Glutamatergic neuron (in vitro differentiated cells): Measurements from ENCODE around the gene SNTA1. TPM values are rescaled to one million over a fixed set of nuclear protein-coding genes. Genes with fewer than 3 reads are reported as not detected.
A peak's percentile ranks its signal among the peaks of the same experiment; 100 is the strongest.
"Not testable (repeated sequence)": the region's sequence is repeated elsewhere in the genome, so short reads cannot be mapped to it uniquely, and the experiment has no call there.

Experiments used
- DNase-seq: peaks from one replicate; pipeline ENCODE4 v3.0.0; 2022
- H3K27ac Mint-ChIP-seq: one replicate; pipeline ENCODE4 v1.8.0; 2020; ENCODE audit warnings: mild to moderate bottlenecking, mixed read lengths, inconsistent platforms; ENCODE audit not compliant: unreplicated experiment
- H3K27me3 Mint-ChIP-seq: one replicate; pipeline ENCODE4 v1.8.0; 2020; ENCODE audit warnings: mild to moderate bottlenecking, moderate library complexity, mixed read lengths, inconsistent platforms; ENCODE audit not compliant: unreplicated experiment
- H3K36me3 Mint-ChIP-seq: one replicate; pipeline ENCODE4 v1.8.0; 2020; ENCODE audit warnings: mild to moderate bottlenecking, mixed read lengths, inconsistent platforms; ENCODE audit not compliant: unreplicated experiment
- H3K4me1 Mint-ChIP-seq: one replicate; pipeline ENCODE4 v1.8.0; 2020; ENCODE audit warnings: mild to moderate bottlenecking, low read depth, mixed read lengths, inconsistent platforms; ENCODE audit not compliant: unreplicated experiment
- H3K4me3 Mint-ChIP-seq: one replicate; pipeline ENCODE4 v1.8.0; 2020; ENCODE audit warnings: mild to moderate bottlenecking, mixed read lengths, inconsistent platforms; ENCODE audit not compliant: unreplicated experiment
- H3K9me3 Mint-ChIP-seq: one replicate; pipeline ENCODE4 v1.8.0; 2020; ENCODE audit warnings: mild to moderate bottlenecking, moderate library complexity, mixed read lengths, inconsistent platforms; ENCODE audit not compliant: unreplicated experiment
- total RNA-seq: library from RNA; stranded (reverse); fragmentation: NEBNext Ultra II Directional; extraction: Animal tissue kit (Norgen Biotek cat#: 25700); gene quantifications from one replicate; pipeline ENCODE4 v1.2.1, GENCODE V29; 2021; ENCODE audit not compliant: unreplicated experiment
- TF ChIP-seq, protein P1 (sequence below): fragments of 200-600 bp; sonication (generic); IDR thresholded peaks from one replicate; pipeline ENCODE4 v1.5.0; 2021; ENCODE audit not compliant: partially characterized antibody, unreplicated experiment

Gene SNTA1
- total RNA-seq, 1 donor from 2014 or later: 4.5 TPM

- TF ChIP-seq, protein P1, sequence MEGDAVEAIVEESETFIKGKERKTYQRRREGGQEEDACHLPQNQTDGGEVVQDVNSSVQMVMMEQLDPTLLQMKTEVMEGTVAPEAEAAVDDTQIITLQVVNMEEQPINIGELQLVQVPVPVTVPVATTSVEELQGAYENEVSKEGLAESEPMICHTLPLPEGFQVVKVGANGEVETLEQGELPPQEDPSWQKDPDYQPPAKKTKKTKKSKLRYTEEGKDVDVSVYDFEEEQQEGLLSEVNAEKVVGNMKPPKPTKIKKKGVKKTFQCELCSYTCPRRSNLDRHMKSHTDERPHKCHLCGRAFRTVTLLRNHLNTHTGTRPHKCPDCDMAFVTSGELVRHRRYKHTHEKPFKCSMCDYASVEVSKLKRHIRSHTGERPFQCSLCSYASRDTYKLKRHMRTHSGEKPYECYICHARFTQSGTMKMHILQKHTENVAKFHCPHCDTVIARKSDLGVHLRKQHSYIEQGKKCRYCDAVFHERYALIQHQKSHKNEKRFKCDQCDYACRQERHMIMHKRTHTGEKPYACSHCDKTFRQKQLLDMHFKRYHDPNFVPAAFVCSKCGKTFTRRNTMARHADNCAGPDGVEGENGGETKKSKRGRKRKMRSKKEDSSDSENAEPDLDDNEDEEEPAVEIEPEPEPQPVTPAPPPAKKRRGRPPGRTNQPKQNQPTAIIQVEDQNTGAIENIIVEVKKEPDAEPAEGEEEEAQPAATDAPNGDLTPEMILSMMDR: no peak
- H3K4me1 Mint-ChIP-seq: no peaks in the 10 kb centered on the region
- DNase-seq: no peak
- H3K4me3 Mint-ChIP-seq: no peak overlapping the region
- H3K27me3 Mint-ChIP-seq: no peaks in the 10 kb centered on the region
- H3K36me3 Mint-ChIP-seq: no peaks in the 10 kb centered on the region
- no peak overlapping the region for H3K27ac Mint-ChIP-seq
- H3K9me3 Mint-ChIP-seq: no peaks in the 10 kb centered on the region
These were observed 9.9 kb downstream of the SNTA1 start for GRCh38 chr20:33433465-33434234.

GRCh38 chr20:33431797-33432381 is 11.7 kb downstream of the SNTA1 start:
- H3K27ac Mint-ChIP-seq: no peak overlapping the region
- H3K4me3 Mint-ChIP-seq: no peak overlapping the region
- no peaks in the 10 kb centered on the region for H3K36me3 Mint-ChIP-seq
- DNase-seq: no peak
- no peaks in the 10 kb centered on the region for H3K4me1 Mint-ChIP-seq
- H3K27me3 Mint-ChIP-seq: no peaks in the 10 kb centered on the region
- no peaks in the 10 kb centered on the region for H3K9me3 Mint-ChIP-seq
- TF ChIP-seq, protein P1: no peak

DNA sequence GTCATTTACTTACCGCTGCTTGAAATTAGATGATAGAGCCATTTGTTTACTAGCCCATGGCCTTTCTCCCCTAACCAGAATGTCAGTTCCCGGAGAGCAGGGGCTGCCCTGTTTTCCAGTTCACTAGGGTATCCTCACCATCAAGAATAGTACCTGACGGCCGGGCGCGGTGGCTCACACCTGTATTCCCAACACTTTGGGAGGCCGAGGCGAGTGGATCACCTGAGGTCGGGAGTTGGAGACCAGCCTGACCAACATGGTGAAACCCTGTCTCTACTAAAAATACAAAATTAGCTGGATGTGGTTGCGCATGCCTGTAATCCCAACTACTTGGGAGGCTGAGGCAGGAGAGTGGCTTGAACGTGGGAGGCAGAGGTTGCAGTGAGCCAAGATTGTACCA is 19.7 kb downstream of the SNTA1 start:
- not testable (repeated sequence) for H3K4me3 Mint-ChIP-seq, H3K4me1 Mint-ChIP-seq, H3K9me3 Mint-ChIP-seq, DNase-seq, H3K36me3 Mint-ChIP-seq, H3K27ac Mint-ChIP-seq, H3K27me3 Mint-ChIP-seq

DNA sequence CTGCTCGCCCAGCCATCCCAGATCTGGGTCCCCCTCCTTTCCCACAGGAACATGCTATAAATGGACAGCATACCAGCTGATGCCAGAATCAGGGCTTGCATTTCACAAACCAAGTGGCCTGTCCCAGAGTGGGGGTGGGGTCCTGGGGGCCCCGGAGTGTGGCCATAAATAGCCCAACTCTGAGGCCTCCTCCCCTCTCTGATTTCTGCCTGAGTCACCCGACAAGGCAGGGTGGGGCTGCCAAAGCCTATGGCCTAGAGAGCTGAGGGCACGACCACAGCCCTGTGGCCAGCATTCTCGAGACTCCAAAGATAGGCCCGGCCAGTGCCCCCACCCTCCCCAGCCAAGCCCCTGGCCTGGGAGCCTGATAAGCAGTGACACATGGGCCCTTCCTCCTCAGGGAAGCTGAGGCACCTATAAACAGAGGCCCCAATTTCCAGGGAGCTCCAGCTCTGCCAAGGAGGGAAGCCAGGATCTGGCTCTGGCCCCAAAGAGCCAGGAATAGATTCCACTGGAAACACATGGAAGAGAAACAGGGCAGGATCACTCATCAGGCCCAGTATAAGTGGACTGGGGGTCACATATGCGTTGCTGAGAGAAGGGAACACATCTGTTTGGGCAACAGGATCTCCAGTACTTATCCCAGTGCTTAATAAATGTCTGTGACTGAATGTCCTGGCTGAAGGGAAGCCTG is 20.3 kb downstream of the SNTA1 start:
- Mint-ChIP-seq H3K36me3 (no peaks in the 10 kb centered on the region), H3K4me3 (no peak overlapping the region), H3K4me1 (peaks cover 4% of the 10 kb centered on the region), H3K27ac (no peak overlapping the region), H3K9me3 (no peaks in the 10 kb centered on the region), H3K27me3 (no peaks in the 10 kb centered on the region)
- TF ChIP-seq, protein P1: no peak
- DNase-seq: no peak

- H3K27ac Mint-ChIP-seq: no peak overlapping the region
These were observed 24.2 kb downstream of the SNTA1 start for GRCh38 chr20:33419140-33419974.

More at GRCh38 chr20:33419140-33419974, 24.2 kb downstream of the SNTA1 start:
- no peak overlapping the region for H3K4me3 Mint-ChIP-seq
- TF ChIP-seq, protein P1: no peak
- peaks cover 4% of the 10 kb centered on the region for H3K4me1 Mint-ChIP-seq
- no peaks in the 10 kb centered on the region for H3K27me3 Mint-ChIP-seq
- peak; percentile 31 for DNase-seq
- H3K9me3 Mint-ChIP-seq: no peaks in the 10 kb centered on the region
- no peaks in the 10 kb centered on the region for H3K36me3 Mint-ChIP-seq
